HG02610 (cell line): Measurements from ENCODE around the gene MYO1D.
"Not testable (repeated sequence)": the region's sequence is repeated elsewhere in the genome, so short reads cannot be mapped to it uniquely, and the experiment has no call there.

Experiments used
- ATAC-seq: cut with Tn5 transposase; IDR thresholded peaks from one replicate; pipeline ENCODE4 v1.9.1; 2021; ENCODE audit warnings: mild to moderate bottlenecking, moderate library complexity; ENCODE audit not compliant: unreplicated experiment

MYO1D gene

GRCh38 chr17:32693194-32693897 lies 183.6 kb downstream of the MYO1D start:
- ATAC-seq = no peak

GRCh38 chr17:32692179-32692578 lies 184.7 kb downstream of the MYO1D start:
- no peak for ATAC-seq

DNA sequence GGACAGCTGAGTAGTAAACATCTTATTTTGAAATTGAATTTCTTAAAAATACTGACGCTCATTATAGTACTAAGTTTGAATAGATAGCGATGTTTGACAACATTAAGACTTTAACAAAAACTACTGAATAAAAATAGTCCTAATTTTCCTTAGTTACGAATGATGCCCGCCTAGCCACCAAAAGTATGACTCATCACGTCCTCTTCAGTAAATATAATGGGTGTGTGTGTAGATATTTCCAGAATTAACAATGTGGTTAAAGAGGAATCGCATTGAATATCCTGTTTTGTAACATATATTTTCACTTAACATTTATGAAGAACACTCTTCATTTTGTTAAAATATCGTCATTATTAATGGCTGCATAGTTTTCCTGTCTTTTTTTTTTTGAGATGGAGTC lies 187.6 kb downstream of the MYO1D start:
- ATAC-seq = no peak

GRCh38 chr17:32688221-32688620 lies 188.7 kb downstream of the MYO1D start:
- no peak for ATAC-seq

DNA sequence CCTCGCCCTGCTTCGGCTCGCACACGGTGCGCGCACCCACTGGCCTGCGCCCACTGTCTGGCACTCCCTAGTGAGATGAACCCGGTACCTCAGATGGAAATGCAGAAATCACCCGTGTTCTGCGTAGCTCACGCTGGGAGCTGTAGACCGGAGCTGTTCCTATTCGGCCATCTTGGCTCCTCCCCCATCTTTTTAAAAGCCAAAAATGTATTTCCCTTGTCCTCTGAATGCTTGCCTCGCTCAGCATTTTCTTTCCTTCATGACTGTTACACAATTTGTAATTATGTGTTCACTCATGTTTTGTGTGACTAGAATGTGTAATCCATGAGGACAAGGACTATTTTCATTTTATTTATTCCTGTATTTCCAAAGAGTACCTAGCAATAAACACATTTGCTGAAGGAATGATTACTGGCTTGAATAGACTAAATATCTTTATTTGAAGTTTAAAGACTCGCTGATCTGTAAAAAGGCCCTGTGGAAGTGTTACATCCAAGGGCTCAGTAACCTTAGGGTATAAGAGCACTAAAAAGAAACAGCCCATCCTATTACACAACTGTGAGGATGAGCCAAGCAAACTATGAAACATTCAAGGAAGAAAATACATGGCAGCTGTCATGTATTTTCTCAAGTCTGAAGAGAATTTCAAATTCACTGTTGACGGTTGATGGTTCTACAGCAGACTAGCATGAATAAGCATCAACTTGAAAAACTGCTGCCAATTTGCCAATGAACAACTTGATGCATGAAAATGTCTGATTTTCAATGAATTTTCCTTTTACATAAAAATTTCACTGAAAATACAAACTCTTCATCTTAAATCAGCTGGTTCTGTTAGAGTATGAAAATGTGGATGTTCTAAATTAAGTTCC lies 192.6 kb downstream of the MYO1D start:
- no peak for ATAC-seq

DNA sequence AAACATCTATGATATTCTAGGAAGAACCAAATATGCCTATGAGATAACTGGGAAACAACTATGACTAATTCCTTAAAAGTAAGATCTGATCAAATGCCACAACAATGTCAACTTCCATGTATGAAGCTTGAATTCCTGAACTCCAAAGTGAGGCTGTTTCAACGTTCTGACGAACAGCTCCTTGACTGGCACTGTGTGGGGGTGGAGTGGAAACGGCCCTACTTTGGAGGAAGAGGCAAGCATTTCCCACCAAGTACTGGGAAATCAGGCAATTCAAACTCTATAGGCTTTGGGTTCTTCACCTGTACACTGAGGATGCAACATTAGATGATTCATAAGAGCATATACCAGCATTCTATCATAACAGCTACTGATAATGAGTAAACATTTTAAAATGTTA lies 203.0 kb downstream of the MYO1D start:
- no peak for ATAC-seq

DNA sequence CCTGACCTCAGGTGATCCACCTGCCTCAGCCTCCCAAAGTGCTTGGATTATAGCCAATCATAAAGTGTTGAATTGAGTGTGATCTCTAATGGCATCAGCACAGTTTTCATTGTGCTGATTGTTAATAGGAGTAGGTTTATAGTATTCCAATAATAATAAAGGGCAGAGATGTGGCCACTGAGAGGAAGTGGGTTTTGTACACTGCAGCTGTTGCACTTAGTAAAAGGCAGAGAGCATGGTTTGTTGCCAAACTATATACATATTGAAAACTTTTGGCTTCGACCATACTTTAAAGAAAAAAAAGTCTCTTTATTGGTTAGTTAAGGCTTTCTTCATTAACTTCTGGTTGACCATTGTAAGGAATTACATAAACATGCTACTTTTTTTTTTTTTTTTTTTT lies 204.2 kb downstream of the MYO1D start:
- no peak for ATAC-seq

DNA sequence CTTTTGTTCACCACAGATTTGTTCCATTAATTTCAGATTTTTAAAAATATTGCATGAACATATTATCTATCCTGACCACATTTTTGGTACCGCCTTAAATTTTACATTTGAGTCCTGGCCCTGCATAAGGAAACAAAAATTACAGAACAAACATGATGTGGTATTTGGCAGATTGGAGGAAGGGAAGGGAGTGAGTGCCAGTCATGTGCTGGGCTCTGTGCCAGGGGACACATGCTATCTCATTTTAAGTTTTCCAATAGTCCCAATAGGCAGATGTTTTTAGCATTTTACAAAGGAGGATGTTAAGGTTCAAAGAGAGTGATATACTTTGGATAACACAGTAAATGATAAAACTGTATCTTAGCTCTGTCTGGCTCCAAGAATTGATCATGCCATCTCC lies 205.0 kb downstream of the MYO1D start:
- no peak for ATAC-seq

GRCh38 chr17:32664936-32665583 lies 211.9 kb downstream of the MYO1D start:
- ATAC-seq = no peak

DNA sequence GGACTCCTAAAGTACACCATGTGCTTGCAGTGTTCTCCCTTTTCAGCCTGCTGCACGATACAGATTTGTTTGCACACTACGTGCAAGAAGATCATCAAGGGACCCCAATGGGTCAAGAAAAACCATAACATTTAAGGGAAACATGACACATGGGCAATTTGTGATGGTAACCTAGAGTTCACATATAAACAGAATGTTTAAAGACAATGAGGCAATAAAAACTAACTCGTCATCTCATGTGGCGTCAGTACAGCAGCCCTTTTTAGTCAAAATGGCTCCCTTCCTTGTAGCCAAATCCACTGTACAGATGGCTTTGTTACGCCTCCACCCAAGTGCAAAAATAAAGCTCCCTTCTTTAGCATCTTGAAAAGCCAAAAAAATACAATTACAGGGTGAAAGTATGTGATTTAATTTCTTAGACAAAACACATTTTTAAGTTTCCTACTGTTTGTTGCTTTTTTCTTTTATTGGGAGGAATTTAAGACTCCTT lies 216.4 kb downstream of the MYO1D start:
- ATAC-seq = no peak

- no peak for ATAC-seq
Observed at GRCh38 chr17:32659419-32659842, 217.5 kb downstream of the MYO1D start.

GRCh38 chr17:32658470-32659418 lies 218.2 kb downstream of the MYO1D start:
- no peak for ATAC-seq

GRCh38 chr17:32656886-32657285 lies 220.0 kb downstream of the MYO1D start:
- ATAC-seq = no peak

DNA sequence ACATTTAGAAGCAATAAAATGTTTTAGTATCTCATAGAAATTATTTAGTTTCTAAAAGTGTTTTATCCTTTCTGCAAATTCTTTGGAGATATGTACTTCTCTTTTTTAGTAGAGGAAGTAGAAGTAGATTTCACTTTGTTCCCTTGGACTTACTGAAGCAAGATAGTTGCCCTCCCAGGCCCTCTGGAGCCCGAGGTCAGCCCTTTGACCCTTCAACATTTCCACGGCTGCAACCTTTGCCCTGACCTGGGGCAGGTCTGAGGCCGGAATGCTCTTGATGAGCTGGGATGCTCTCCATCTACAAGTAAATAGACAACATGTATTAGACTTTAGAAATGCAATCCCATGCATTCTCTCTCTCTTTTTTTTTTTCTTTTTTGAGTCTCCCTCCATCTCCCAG lies 222.6 kb downstream of the MYO1D start:
- no peak for ATAC-seq

- no peak for ATAC-seq
Observed at GRCh38 chr17:32651084-32651483, 225.8 kb downstream of the MYO1D start.

DNA sequence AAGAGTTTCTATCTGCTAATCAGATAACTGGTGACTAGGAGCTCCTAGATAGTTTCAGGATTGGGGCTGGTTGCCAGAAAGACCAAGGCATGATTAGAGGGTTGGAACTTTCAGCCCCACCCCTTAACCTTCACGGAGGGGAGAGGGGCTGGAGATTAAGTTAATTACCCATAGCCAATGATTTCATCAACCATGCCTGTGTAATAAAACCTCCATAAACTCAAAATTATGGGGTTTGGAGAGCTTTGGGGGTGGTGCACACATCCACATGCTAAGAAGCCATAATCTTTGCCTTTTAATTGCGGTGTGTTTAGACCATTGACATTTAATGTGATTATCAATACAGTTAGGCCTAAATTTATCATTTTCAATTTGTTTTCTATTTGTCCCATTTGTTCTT lies 228.5 kb downstream of the MYO1D start:
- no peak for ATAC-seq

DNA sequence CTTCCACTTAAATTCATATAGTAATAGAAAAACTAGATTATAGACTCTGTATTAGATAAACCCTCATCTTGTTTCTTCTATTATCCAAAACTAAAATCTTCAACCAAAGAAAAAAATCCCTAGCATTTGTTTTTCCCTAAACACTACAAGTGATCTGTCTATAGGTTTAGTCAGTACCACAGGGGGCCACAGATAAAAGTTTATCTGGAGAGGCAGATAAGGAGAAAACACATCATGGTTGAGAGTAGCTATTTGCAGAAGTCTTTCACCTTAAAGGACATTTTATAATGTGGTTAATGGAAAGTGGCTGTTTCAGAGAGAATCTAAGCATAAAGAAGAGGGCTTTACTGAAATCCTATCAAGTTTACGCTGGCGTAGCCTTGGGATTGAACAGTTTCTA lies 230.0 kb downstream of the MYO1D start:
- no peak for ATAC-seq

GRCh38 chr17:32641514-32641913 lies 235.4 kb downstream of the MYO1D start:
- not testable (repeated sequence) for ATAC-seq

- ATAC-seq = no peak
Observed at GRCh38 chr17:32636598-32637218, 240.2 kb downstream of the MYO1D start.

GRCh38 chr17:32634167-32634566 lies 242.8 kb downstream of the MYO1D start:
- ATAC-seq = no peak
